ENCODE data around the gene TEX36. TPM values are rescaled to one million over a fixed set of nuclear protein-coding genes. Genes with fewer than 3 reads are reported as not detected.

TEX36 gene
- total and polyA plus RNA-seq, 3 donors from 2014 or later: 14.9 to 41.5 (median 24.6) TPM

- H3K27me3 ChIP-seq: no peaks in the 10 kb centered on the region
- no peaks in the 10 kb centered on the region for H3K36me3 ChIP-seq (ENCODE audit: low read depth, missing control alignments)
- H3K9me3 ChIP-seq: no peaks in the 10 kb centered on the region
- no peak for DNase-seq
- no peak for TF ChIP-seq POLR2A (IDR thresholded peaks at IDR 0.05)
- TF ChIP-seq, protein P1, sequence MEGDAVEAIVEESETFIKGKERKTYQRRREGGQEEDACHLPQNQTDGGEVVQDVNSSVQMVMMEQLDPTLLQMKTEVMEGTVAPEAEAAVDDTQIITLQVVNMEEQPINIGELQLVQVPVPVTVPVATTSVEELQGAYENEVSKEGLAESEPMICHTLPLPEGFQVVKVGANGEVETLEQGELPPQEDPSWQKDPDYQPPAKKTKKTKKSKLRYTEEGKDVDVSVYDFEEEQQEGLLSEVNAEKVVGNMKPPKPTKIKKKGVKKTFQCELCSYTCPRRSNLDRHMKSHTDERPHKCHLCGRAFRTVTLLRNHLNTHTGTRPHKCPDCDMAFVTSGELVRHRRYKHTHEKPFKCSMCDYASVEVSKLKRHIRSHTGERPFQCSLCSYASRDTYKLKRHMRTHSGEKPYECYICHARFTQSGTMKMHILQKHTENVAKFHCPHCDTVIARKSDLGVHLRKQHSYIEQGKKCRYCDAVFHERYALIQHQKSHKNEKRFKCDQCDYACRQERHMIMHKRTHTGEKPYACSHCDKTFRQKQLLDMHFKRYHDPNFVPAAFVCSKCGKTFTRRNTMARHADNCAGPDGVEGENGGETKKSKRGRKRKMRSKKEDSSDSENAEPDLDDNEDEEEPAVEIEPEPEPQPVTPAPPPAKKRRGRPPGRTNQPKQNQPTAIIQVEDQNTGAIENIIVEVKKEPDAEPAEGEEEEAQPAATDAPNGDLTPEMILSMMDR (IDR thresholded peaks at IDR 0.05): no peak
- no peaks in the 10 kb centered on the region for H3K4me1 ChIP-seq
- H3K4me3 ChIP-seq: no peak overlapping the region
- H3K27ac ChIP-seq: no peak overlapping the region
- WGBS, 2 donors: 51 to 57% methylated on average over 12 of the region's 12 CpGs
- intact Hi-C loops (cut with DNase I; ENCODE audit: low total_unique reads): no loop called here
Measured at GRCh38 chr10:125709553-125710474, 26.9 kb upstream of the TEX36 start.

DNA sequence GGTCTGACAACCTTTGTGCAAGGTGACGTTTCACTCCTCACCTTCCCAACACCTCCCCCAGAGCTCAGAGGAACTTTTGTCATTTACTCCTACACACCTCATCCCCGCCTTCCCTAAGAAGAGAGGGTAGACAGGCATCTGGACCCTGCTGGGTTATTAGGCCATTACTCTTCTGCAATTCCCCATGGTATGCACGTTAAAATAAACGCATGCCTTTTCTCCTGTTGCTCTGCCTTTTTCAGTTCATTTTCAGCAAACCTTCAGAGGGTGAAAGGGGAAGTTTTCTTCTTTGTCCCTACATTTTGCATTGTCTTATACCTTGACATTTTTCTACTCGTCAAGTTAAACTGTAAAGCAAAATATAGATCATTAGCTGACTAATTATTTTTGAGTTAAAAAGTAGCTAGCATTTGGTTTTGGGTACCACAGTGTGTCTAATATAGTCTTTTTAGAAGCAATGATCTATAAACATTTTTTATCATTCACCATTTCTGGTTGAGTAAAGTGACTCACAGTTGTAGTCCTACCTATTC lies 26.1 kb upstream of the TEX36 start:
- TF ChIP-seq POLR2A (IDR thresholded peaks at IDR 0.05): no peak
- TF ChIP-seq, protein P1 (IDR thresholded peaks at IDR 0.05): no peak
- no peaks in the 10 kb centered on the region for H3K9me3 ChIP-seq
- no peak overlapping the region for H3K4me3 ChIP-seq
- no peak overlapping the region for H3K27ac ChIP-seq
- 74 to 89% methylated on average over 5 of the region's 5 CpGs for WGBS, 2 donors
- no peaks in the 10 kb centered on the region for H3K36me3 ChIP-seq (ENCODE audit: low read depth, missing control alignments)
- H3K4me1 ChIP-seq: no peaks in the 10 kb centered on the region
- no peaks in the 10 kb centered on the region for H3K27me3 ChIP-seq
- intact Hi-C loops (cut with DNase I; ENCODE audit: low total_unique reads): no loop called here
- no peak for DNase-seq

- H3K36me3 ChIP-seq (ENCODE audit: low read depth, missing control alignments): no peaks in the 10 kb centered on the region
- H3K4me3 ChIP-seq: no peak overlapping the region
- DNase-seq: no peak
- H3K27ac ChIP-seq: no peak overlapping the region
- no peaks in the 10 kb centered on the region for H3K9me3 ChIP-seq
- TF ChIP-seq, protein P1 (IDR thresholded peaks at IDR 0.05): no peak
- TF ChIP-seq POLR2A (IDR thresholded peaks at IDR 0.05): no peak
- intact Hi-C loops (cut with DNase I; ENCODE audit: low total_unique reads): no loop called here
- no peaks in the 10 kb centered on the region for H3K27me3 ChIP-seq
- no peaks in the 10 kb centered on the region for H3K4me1 ChIP-seq
- WGBS, 2 donors: 74 to 76% methylated on average over 6 of the region's 6 CpGs
Measured at GRCh38 chr10:125707541-125708468, 24.8 kb upstream of the TEX36 start.

GRCh38 chr10:125700355-125700911 lies 17.5 kb upstream of the TEX36 start:
- Histone ChIP-seq H3K27ac (no peak overlapping the region), H3K4me3 (no peak overlapping the region), H3K27me3 (no peaks in the 10 kb centered on the region), H3K36me3 (ENCODE audit: low read depth, missing control alignments) (no peaks in the 10 kb centered on the region), H3K4me1 (peaks cover 3% of the 10 kb centered on the region), H3K9me3 (no peaks in the 10 kb centered on the region)
- intact Hi-C loops (cut with DNase I; ENCODE audit: low total_unique reads): no loop called here
- no peak for DNase-seq
- TF ChIP-seq POLR2A (IDR thresholded peaks at IDR 0.05): no peak
- TF ChIP-seq, protein P1 (IDR thresholded peaks at IDR 0.05): no peak
- 64 to 67% methylated on average over 3 of the region's 3 CpGs for WGBS, 2 donors

All from testis (tissue), 3 donors.